ENCODE data around the gene CARD16.

DNA sequence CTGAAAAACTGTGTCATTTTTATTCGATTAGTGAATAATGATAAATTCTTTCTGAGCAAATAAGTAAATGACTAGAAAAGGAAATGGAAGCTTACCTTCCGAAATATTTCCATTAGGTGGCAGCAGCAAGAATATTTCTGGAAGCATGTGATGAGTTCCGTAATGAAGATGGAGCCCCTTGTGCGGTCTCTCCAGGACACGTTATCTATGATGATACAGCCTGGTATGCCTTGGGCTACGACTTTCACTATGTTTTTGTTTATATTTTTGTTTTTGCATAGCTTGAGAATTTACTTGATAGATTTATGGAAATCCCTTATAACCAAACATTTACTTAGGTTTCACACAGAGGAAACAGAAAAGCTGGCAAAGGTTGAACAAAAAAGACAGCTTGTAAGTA lies 47.8 kb downstream of the CARD16 start:
- TF ChIP-seq ZBTB17 (CRISPR knock-in tag; IDR thresholded peaks at IDR 0.05): no peak
- TF ChIP-seq, protein P1, sequence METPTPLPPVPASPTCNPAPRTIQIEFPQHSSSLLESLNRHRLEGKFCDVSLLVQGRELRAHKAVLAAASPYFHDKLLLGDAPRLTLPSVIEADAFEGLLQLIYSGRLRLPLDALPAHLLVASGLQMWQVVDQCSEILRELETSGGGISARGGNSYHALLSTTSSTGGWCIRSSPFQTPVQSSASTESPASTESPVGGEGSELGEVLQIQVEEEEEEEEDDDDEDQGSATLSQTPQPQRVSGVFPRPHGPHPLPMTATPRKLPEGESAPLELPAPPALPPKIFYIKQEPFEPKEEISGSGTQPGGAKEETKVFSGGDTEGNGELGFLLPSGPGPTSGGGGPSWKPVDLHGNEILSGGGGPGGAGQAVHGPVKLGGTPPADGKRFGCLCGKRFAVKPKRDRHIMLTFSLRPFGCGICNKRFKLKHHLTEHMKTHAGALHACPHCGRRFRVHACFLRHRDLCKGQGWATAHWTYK (CRISPR knock-in tag; IDR thresholded peaks at IDR 0.05): no peak
